Skin of body (tissue), 2 donors: Measurements from ENCODE around the gene SIK2. TPM values are rescaled to one million over a fixed set of nuclear protein-coding genes. Genes with fewer than 3 reads are reported as not detected.
"Not testable (repeated sequence)": the region's sequence is repeated elsewhere in the genome, so short reads cannot be mapped to it uniquely, and the experiment has no call there.

Source experiments
- DNase-seq: peaks from one replicate; lab custom pipeline; 2025; lab: John Stamatoyannopoulos, UW
- total RNA-seq: library from RNA; depleted of rRNA; stranded (reverse); fragments of >200 nt; gene quantifications from one replicate; pipeline ENCODE4 v1.2.3, GENCODE V29; 2014

Gene SIK2
- total RNA-seq, 1 donor from 2014 or later, result 20.7 TPM

DNA sequence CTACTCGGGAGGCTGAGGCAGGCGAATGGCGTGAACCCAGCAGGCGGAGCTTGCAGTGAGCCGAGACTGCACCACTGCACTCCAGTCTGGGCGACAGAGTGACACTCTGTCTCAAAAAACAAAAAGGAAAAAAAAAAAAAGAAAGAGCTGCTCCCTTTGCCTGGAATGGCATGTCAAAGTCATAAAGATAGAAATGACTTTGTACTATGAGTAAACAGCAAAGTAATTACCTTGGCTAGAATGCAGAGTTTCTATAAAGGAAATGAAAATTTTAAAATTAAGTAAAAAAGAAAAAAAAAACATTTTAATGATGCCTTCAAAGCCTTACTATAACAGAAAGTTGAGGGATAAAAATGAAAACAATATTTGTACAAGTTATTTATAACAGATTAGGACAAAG lies 153.8 kb downstream of the SIK2 start:
- DNase-seq, result no peak

DNA sequence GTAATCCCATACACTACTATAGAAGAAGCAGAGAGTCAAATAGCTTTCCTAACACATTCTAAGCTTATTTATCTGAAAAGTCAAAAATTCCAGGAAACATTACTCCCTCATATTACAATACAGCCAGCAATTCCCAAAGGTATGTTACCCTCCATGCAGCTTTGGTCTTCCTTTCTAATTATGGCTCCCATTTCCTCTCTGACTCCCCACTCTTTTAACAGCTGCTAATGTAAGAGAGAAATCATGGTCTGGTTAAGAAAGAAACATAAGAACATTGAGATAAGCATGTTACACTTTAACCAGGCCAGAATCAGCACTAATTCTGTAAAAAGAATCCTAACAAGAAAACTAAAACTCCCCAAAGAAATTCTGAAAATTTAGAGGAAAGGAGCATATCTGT lies 157.1 kb downstream of the SIK2 start:
- no peak for DNase-seq

DNA sequence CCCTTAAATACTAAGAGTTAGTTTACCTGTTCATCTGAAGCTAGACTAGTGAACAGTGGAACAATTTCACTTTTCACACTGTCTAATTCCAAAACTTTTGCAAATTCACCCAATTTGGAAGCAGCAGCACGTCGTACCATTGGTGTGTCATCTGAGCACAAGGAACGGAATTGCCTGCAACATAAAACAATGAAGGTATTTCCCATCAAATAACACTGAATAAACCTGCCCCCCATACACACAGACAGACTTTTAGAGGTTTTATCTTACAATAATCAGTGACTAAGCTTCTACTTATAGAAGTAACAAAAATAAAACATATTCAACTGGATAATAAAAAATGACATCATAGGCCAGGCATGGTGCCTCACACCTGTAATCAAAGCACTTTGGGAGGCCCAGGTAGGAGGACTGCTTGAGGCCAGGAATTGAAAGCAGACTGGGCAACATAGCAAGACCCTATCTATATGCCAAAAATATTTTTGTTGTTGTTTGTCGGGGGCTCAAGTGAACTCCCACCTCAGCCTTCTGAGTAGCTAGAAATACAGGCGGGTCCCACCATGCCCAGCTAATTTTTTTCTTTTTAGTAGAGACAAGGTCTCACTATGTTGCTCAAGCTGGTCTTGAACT lies 157.6 kb downstream of the SIK2 start:
- no peak for DNase-seq

DNA sequence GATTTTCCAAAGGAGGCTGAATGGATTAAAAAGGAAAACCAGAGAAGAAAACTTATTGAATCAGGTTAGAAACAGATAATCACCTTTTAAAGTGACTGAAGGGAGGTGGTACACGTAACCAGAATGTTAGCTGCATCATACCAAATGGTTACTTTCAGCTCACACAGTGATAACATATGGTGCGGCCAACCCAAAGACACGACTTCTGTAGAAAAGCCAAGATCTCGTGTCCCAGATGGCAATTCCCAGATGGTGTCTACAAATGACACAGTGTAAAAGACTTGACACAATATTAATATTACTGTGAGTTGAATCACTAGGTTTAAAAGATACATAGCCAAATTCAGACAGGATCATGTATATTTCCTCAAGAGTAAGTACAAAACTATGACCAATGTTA lies 158.8 kb downstream of the SIK2 start:
- peak; percentile 33 for DNase-seq

DNA sequence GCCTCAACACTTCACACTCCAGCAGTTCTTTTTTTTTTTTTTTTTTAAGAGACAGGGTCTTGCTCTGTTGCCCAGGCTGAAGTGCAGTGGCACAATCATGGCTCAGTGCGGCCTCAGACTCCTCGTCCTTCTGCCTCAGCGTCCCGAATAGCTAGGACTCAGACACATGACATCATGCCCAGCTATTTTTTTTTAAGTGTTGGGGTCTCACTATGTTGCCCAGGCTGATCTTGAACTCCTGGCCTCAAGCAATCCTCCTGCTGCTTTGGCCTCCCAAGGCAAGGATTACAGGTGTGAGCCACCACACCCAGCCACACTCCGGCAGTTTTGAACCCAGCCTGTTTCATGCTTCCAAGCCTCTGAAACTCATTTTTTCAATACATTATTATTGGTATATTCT lies 160.3 kb downstream of the SIK2 start:
- DNase-seq, result no peak

DNA sequence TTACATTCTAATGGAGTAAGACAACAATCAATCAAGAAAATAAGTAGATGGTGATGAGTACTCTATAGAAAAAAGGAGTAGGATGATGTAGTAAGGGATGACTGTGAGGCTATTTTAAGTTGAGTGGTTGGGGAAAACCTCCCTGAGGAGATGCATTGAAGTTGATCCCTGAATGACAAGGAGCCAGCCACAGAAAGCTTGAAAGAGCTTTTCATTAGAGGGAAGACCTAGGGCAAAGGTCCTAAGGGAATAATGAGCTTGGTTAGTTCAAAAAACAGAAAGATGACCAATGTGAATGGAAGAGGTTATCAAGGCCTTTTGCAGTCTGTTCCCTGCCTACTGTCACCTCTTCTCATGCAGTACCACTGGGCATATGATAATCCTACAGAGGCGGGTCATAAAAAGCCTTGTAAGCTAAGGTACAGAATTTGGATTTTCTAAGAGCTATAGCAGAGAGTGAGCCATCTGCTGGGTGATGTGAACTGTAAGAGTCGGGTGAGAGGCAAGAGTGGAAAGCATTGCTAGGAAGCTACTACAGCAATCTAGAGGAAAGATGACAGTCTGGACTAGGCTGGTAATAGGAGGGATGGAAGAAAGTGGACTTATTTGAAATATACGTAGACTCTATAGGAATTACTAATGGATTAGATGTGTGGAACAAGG lies 160.9 kb downstream of the SIK2 start:
- DNase-seq, result no peak

DNA sequence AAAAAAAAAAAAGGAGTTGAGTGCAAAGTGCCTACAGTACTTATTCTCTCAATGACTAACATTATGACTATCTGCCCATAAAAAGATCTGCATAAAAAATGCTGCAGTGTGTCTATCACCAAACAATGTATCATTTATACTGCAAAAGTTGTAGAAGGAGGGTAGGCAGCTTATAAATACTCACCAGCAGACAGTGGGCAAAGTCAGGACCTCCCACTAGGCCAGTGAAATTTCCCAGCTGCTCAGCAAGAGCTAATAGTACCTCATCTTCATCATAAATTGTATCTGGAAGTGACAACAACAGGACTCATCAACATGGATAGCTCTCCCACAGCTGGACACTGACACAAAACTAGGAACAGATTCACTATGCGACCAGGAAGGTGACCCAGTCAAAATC lies 162.4 kb downstream of the SIK2 start:
- DNase-seq, result no peak

DNA sequence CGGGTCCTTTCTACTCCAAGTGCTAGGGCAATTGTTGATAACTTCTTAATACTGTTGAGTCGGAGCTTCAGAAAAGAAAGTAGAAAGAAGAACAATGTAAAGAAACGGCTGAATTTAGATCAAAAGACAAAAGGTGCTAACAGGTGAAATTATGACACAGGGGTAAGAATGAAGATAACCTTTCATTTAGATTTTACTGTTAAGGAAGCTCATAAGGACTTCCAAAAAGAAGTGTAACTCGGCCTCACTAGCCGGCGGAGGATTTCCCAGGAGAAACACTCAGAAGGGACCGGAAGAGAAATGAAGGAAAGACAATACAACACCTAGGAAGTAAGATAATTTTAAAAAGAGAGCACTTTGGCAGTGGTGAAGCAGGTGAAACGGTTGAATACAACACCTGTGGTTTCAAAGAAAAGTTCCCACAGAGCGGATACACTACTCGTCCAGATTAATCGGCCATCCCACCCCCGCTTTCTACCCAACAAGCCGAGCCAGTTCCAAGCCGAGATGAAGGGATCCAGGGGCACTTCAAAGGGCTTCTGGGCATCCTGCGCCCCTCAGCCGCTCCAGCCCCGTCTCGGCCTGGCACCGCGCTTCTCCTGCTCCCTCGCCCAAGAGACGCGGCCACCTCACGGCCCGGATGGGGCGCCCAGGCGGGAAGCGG lies 163.2 kb downstream of the SIK2 start:
- no peak for DNase-seq

DNA sequence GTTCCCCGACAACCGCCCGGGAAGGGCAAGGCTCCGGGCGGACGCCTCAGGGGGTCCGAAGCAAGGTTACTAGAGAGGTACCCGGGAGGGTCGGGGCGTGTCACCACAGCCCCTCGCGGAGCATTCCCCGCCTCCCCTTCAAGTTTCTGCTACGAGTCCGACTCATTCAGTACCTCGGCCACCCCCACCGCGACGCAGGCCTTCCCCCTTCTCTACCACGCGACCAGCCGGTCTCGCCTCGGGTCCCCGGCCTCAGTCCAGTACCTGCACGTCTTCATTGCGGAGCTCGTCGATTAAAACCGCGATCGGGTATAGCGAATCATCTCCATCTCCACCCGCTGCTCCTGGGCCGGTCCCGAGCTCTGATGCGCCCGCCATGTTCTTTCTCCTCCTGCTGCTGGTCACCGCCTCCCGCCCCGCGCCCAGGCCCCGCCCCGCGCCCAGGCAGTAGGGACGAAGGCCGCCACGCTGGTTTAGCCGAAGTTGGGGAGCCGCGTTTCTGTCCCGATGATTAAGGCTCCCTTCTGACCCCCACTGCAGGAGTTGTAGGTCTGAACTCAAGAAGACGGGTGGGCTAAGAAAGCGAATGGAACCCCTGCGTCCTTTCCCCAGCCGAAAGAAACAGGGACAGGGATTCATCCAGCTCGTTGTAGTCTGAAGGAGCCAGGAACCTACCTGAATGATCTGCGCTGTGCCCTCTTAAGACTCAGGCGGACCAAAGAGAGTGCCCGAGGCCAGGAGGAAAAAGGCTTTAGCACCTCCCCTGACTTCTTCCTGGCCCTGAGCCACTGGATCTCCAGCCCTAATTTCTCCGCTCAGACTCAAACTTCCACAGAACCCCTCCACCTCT lies 164.0 kb downstream of the SIK2 start, which contains the start of gene PPP2R1B:
Gene PPP2R1B, minus strand, starts transcription at position 406 of the 850 bp plus-strand sequence. Its CDS starts 28 bp downstream, at position 378.
- peak; percentile 71 for DNase-seq

DNA sequence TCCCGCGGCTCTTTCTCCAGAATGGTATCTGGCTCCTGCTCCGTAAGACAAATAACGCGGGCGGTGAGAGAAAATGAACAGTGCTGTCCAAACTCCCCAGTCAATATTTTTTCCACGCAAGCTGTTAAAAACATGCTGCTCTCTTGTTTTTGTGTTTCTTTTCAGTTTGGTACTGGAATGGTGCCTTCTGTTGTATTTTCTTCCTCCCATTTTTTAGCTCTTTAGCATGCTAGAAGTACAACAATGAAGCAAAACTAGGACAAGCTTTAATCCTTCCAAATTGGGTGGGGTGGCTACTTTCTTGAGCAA lies 164.5 kb downstream of the SIK2 start:
- DNase-seq, result peak; percentile 71

DNA sequence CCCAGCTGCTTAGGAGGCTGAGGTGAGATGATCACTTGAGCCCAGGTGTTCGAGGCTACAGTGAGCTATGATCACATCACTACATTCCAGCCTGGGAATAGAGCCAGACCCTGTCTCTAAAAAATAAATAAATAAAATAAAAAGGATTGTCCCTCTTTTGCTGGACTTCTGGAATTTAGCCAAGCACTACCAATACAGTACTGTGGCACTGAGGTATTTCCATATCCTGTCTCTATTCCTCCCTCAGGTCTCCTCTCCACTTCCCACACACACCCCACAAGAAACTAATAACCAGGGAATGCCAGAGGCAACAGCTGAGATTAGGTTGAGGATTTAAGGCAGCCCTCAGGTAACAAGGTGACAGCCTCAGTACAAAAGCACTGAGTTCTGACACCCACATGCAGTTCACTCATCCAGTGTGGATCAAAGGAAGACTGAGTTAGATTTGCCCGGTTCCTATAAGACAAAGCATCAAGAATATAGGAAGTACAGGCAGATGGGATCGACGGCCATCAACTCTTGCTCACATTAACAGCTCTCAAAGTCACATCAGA lies 168.4 kb downstream of the SIK2 start:
- DNase-seq, result no peak

DNA sequence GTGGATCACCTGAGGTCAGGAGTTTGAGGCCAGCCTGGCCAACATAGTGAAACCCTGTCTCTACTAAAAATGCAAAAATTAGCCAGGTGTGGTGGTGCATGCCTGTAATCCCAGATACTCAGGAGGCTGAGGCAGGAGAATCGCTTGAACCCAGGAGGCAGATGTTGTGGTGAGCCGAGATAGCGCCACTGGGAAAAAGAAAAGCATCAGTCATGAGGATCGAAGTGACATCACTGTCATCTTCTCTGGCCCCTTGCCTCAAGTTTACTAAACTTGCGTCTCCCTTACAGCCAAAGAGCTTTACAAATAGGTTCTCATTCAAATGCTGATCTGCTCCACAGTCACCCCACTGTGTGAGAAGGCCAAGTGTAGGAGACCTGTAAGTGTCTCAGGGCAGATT lies 169.0 kb downstream of the SIK2 start:
- DNase-seq, result not testable (repeated sequence)

DNA sequence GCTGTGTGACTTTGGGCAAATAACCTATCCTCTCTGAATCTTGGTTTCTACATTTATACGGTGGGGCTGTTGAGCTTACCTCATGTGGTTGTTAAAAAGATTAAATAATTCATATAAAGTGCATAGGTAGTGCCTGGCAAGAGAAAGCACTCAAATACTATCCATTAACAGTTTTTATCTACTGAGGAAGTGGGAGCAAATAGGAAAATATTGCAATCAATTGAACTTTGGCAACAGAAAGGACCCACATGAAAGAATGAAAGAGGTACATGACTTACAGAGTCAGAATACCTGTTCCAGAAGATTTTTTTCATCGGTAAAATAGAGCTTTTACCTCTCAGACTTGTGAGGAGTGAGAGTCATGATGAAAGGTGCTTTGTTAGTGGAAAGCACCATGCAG lies 170.3 kb downstream of the SIK2 start:
- no peak for DNase-seq

DNA sequence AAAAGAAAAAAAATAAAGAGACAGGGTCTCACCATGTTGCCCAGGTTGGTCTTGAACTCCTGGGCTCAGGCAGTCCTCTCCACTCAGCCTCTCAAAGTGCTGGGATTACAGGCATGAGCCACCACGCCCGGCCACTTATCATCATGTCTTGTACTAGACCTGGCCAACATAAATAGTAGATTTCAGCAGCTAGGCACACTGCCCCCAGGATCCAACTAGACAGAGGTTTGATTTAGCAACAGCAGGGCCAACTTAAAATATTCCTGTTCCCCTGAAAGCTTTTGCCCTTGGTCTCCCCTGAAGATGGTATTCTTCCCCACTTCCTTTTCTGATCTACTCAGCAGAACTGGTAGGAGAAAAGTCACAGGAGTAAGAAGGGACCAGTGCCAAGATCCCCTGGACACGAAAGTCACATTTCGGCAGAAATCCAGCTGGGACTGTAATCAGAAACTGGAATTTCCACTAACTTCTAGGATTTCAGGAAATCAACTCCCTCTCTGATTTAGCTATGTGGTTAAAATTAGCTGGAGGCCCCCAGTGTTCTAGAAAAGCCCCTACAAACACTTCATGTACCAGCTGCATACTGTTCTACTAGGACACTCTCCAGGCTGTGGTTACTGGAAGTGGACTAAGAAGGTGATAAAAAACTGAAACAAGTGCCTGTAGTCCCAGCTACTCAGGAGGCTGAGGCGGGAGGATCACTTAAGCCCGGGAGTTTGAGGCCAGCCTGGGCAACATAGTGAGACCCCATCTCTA lies 172.9 kb downstream of the SIK2 start:
- no peak for DNase-seq

DNA sequence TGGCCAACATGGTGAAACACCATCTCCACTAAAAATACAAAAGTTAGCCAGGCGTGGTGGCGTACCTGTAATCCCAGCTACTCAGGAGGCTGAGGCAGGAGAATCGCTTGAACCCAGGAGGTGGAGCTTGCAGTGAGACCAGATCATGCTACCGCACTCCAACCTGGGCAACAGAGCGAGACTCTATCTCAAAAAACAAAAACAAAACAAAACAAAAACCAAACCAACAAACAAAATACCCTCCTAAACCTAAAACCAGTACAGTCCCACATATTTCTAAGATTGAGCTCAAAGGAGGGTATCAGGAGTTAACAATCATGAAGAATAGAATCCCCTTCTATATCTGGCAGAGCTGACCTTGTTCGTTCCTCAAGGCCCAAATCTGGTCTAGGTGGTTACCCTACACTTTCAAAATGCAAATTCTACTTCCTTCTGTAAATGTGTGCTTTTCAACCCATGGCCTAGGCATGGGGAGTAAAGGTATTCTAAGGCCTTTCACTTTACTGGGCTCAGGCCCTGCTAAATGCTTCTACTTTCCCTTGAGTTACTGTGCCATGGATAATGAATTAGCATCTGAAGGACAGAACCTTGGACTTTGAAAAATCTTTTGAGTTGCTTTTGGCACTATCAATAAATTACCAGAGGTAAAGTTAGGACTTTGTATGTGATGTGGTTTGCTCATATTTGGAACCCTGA lies 174.3 kb downstream of the SIK2 start:
- no peak for DNase-seq

DNA sequence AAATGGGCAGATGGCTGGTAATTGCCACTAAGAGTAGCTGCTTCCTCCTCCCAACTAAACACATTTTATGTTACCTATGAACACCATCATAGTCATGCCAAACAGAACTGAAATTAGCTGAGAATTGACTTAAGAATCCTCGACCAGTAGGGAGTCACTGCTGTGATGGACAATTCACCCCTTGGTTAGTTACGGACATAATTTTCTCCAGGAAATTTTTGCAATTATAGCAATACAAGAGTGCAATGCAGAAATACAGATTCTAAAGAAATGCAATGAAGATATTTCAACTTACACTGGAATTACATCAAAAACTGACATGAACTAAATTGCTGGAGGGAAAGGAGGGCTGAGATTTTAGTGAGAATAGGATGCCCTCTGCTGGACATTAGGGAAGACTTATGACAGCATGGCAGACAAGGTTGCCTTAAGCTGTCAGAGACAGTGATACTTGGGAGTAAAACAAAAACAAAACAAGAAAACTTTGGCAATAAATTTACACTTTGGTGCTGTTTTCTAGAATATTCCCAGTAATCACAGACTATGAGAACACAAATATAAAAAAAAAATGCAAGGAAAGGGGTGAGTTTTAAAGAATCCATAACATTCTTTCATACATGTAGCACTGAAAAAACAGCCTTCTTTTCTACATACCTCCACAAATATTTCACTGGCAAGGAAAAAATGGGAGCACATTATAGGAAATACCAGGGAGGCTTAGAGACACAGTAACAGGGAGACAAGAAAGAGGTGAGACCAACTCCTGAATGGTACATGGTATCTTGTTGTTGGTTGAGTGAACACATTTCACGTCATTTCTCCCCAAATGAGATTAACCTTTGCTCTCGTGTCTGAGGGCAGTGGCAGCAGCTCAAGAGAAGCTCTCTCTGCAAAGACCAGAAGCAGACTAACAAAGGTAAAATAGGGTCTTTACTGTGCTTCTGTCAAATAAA lies 175.1 kb downstream of the SIK2 start:
- peak; percentile 76 for DNase-seq

DNA sequence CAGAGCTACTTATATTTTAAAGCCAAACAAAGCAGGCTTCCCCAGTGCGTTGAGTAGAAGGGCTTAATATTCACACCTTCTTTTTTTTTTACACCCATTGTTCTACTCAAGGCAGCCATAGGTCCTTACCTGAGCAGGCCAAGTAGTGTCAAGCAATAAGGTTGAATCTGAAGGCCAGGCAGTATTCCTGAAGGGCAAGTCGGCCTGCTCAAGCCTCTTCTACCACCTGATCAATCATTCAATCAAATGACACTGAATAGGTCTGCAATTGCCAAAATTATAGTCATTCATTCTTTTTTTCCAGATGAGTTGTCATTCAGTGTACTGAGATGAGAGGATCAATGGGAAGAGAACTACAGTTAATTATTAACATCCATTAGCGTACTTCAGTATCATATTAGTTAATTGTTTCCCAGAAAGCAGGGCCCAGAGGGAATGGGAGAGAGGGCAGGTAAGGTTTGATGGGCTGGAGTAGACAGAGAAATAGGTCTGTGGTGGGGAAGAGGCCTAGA lies 175.9 kb downstream of the SIK2 start:
- DNase-seq, result no peak

DNA sequence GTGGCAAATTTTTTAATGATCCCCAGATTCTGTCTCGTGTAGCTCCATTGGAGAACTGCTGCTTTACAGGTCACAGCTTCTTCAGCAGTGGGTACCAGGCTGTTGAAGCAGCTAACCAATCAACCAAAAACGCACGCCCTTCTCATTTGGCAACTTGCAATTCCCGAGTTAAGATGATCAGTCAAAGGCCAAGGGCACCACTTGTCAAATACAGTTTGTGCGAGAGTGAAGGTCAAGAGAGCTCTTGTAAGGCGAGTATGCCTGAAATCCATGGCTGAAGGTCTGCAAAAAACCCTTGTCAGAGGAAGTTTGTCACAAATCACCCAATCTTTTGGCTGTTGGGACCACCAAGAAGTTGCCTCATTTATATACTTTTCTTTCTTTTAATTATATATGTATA lies 176.9 kb downstream of the SIK2 start:
- no peak for DNase-seq
